ENCODE results near the gene TUBA1C.
"Not testable (repeated sequence)": the region's sequence is repeated elsewhere in the genome, so short reads cannot be mapped to it uniquely, and the experiment has no call there.

GRCh38 chr12:49257508-49258184 lies 7.2 kb upstream of the TUBA1C start:
- TF ChIP-seq POLR2A (IDR thresholded peaks at IDR 0.05; ENCODE audit: low read depth); CTCF (IDR thresholded peaks at IDR 0.05): not testable (repeated sequence)
